Measurements from ENCODE around the gene ADAP1. TPM values are rescaled to one million over a fixed set of nuclear protein-coding genes. Genes with fewer than 3 reads are reported as not detected.
"Not testable (repeated sequence)": the region's sequence is repeated elsewhere in the genome, so short reads cannot be mapped to it uniquely, and the experiment has no call there.

ADAP1 gene
- total RNA-seq, 4 donors from 2014 or later: 9.1 to 18.8 (median 9.9) TPM

- TF ChIP-seq POLR2A (IDR thresholded peaks at IDR 0.05) (no peak), CTCF (IDR thresholded peaks at IDR 0.05) (no peak)
- no peak overlapping the region for H3K4me3 ChIP-seq (ENCODE audit: low read depth, poor library complexity, severe bottlenecking)
- no peak for DNase-seq (ENCODE audit: low spot score in 2 of 2)
- 40 to 43% methylated on average over 27 to 29 of the region's 31 CpGs for WGBS, 2 donors
- intact Hi-C loops (cut with DNase I; ENCODE audit: low total_unique reads): no loop called here
These were observed 40.6 kb downstream of the ADAP1 start for GRCh38 chr7:913736-914520.

- no peak for TF ChIP-seq CTCF (IDR thresholded peaks at IDR 0.05)
- no peak for TF ChIP-seq POLR2A (IDR thresholded peaks at IDR 0.05)
- intact Hi-C loops (cut with DNase I; ENCODE audit: low total_unique reads): no loop called here
- no peak for DNase-seq (ENCODE audit: low spot score in 2 of 2)
- WGBS, 2 donors: 87 to 88% methylated on average over 34 to 40 of the region's 41 CpGs
- H3K4me3 ChIP-seq (ENCODE audit: low read depth, poor library complexity, severe bottlenecking): no peak overlapping the region
These were observed 42.5 kb downstream of the ADAP1 start for GRCh38 chr7:911791-912480.

- intact Hi-C loops (cut with DNase I; ENCODE audit: low total_unique reads): no loop called here
- TF ChIP-seq CTCF (IDR thresholded peaks at IDR 0.05): no peak
- no peak for TF ChIP-seq POLR2A (IDR thresholded peaks at IDR 0.05)
- no peak overlapping the region for H3K4me3 ChIP-seq (ENCODE audit: low read depth, poor library complexity, severe bottlenecking)
- DNase-seq (ENCODE audit: low spot score in 2 of 2): no peak
- WGBS, 2 donors: 84 to 85% methylated on average over 14 to 19 of the region's 19 CpGs
These were observed 43.5 kb downstream of the ADAP1 start for GRCh38 chr7:910931-911431.

GRCh38 chr7:910441-910861, 44.0 kb downstream of the ADAP1 start:
- 82 to 87% methylated on average over 10 to 11 of the region's 11 CpGs for WGBS, 2 donors
- DNase-seq (ENCODE audit: low spot score in 2 of 2): no peak
- no peak overlapping the region for H3K4me3 ChIP-seq (ENCODE audit: low read depth, poor library complexity, severe bottlenecking)
- TF ChIP-seq POLR2A (IDR thresholded peaks at IDR 0.05) (no peak), CTCF (IDR thresholded peaks at IDR 0.05) (no peak)
- intact Hi-C loops (cut with DNase I; ENCODE audit: low total_unique reads): no loop called here

- intact Hi-C loops (cut with DNase I; ENCODE audit: low total_unique reads): no loop called here
- H3K4me3 ChIP-seq (ENCODE audit: low read depth, poor library complexity, severe bottlenecking): no peak overlapping the region
- WGBS, 2 donors: 33 to 47% methylated on average over 44 to 58 of the region's 58 CpGs
- DNase-seq (ENCODE audit: low spot score in 2 of 2): peak; percentile 75 to 94
- no peak for TF ChIP-seq CTCF (IDR thresholded peaks at IDR 0.05)
- no peak for TF ChIP-seq POLR2A (IDR thresholded peaks at IDR 0.05)
These were observed 44.8 kb downstream of the ADAP1 start for GRCh38 chr7:909358-910329.

- intact Hi-C loops (cut with DNase I; ENCODE audit: low total_unique reads); DNase-seq (ENCODE audit: low spot score in 2 of 2); H3K4me3 ChIP-seq (ENCODE audit: low read depth, poor library complexity, severe bottlenecking): not testable (repeated sequence)
- WGBS, 2 donors: 13 to 43% methylated on average over 11 to 12 of the region's 73 CpGs
These were observed 45.7 kb downstream of the ADAP1 start for GRCh38 chr7:908591-909357.

All from lower leg skin (tissue), 4 donors.